ENCODE data around the gene GCK.

- TF ChIP-seq CTCF (IDR thresholded peaks at IDR 0.05; ENCODE audit: insufficient read depth, low read length, poor library complexity, severe bottlenecking), result no peak
- no peak for TF ChIP-seq EZH2phosphoT487 (conservative IDR thresholded peaks at IDR 0.05; ENCODE audit: low read length)
Measured at GRCh38 chr7:44133295-44133694, 55.9 kb downstream of the GCK start.
